Vagina (tissue), 2 donors: ENCODE data around the gene TMPRSS7. TPM values are rescaled to one million over a fixed set of nuclear protein-coding genes. Genes with fewer than 3 reads are reported as not detected.

Source experiments
- DNase-seq, 2 donors: peaks; one replicate each; pipeline ENCODE4 v3.0.0-alpha.2; 2017; ENCODE audit errors: extremely low spot score in 2 of 2
- H3K27ac ChIP-seq: fragments of 200-600 bp; sonication (generic); one replicate; pipeline ENCODE4 v1.5.1; 2019
- H3K27me3 ChIP-seq: fragments of 200-600 bp; sonication (generic); one replicate; pipeline ENCODE4 v1.5.1; 2019
- H3K36me3 ChIP-seq, 2 donors: fragments of 200-600 bp; sonication (generic); one replicate each; pipeline ENCODE4 v1.5.1; 2017 to 2019
- H3K4me1 ChIP-seq: fragments of 200-600 bp; sonication (generic); one replicate; pipeline ENCODE4 v1.5.1; 2019
- H3K4me3 ChIP-seq, 2 donors: fragments of 200-600 bp; sonication (generic); 1 replicate in 1 of 2; 2 replicates in 1 of 2; pipeline ENCODE4 v1.5.1; 2016 to 2019
- H3K9me3 ChIP-seq: fragments of 200-600 bp; sonication (generic); one replicate; pipeline ENCODE4 v1.5.1; 2019
- POLR2A ChIP-seq, 2 donors: fragments of 450-650 bp; IDR thresholded peaks; one replicate each; pipeline ENCODE4 v1.6.1; 2017; ENCODE audit warnings: antibody characterized with exemption in 2 of 2, mild to moderate bottlenecking in 2 of 2, moderate library complexity in 2 of 2
- POLR2AphosphoS5 ChIP-seq, 2 donors: sonication (generic); formaldehyde crosslinking; IDR thresholded peaks; one replicate each; pipeline ENCODE4 v1.9.0; 2017; ENCODE audit warnings: antibody characterized with exemption in 2 of 2, mild to moderate bottlenecking in 2 of 2, low read depth in 1 of 2; ENCODE audit not compliant: insufficient read depth in 1 of 2
- intact Hi-C: fragments of 100-400 bp; cut with DNase I; formaldehyde crosslinking; loops from one replicate; pipeline ENCODE4 v1.15.1; 2023
- total RNA-seq: library from RNA; depleted of rRNA; stranded (reverse); fragments of >200 nt; gene quantifications from one replicate; pipeline ENCODE4 v1.2.3, GENCODE V29; 2016
- TF ChIP-seq, protein P1 (sequence below), 3 experiments: fragments of 450-650 bp in 2 of 3; fragments of 200-600 bp in 1 of 3; sonication (generic) in 1 of 3; IDR thresholded peaks; one replicate each; pipeline ENCODE4 v1.5.1; 2017 to 2019; ENCODE audit warnings: antibody characterized with exemption in 3 of 3, mild to moderate bottlenecking in 2 of 3, moderate library complexity in 2 of 3

TMPRSS7 gene
- total RNA-seq, 1 donor from 2014 or later: not detected

DNA sequence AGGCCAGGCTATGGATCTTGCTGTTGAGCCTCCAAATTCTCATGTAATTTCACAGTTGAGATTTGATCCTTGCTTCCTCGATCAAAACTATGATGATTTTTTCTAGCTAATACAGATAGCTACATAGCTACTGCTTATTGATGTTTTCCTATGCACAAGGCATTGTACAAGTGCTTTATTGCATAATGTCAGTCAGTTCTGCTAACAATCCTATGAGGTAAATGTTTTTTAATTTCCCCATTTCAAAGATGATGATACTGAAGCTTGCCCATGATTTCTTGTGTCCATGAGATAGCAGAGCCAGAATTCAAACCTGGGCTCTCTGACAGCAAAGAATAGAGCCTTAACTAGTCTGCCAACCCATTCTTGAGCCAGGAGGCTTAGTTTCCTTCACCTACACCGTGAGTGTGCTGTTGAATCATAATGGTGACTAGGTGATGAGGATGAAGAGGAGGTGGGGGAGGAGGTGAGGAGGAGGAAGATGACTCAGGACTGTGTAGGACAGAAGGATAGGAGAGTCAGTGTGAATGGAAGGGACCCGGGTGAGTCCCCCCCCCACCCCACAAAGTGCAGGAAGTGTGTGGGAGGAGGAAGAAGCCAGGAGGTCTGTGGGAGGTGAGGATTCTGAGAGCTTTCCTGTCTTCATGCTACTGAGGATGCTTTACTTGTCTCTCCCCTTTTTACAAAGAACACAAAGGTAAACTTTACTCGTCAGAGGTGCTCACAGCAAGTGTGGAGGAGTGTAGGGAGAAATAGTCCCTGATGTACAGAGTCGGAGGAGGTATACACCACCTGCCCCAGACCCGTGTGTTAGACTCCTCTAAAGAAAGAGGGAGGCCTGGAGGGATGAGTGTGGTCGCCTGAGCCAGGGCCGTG, 32.2 kb upstream of the TMPRSS7 start:
- DNase-seq: no peak
- TF ChIP-seq POLR2AphosphoS5 (IDR thresholded peaks at IDR 0.05; ENCODE audit: insufficient read depth in 1 of 2, low read depth in 1 of 2): no peak
- TF ChIP-seq, protein P1, sequence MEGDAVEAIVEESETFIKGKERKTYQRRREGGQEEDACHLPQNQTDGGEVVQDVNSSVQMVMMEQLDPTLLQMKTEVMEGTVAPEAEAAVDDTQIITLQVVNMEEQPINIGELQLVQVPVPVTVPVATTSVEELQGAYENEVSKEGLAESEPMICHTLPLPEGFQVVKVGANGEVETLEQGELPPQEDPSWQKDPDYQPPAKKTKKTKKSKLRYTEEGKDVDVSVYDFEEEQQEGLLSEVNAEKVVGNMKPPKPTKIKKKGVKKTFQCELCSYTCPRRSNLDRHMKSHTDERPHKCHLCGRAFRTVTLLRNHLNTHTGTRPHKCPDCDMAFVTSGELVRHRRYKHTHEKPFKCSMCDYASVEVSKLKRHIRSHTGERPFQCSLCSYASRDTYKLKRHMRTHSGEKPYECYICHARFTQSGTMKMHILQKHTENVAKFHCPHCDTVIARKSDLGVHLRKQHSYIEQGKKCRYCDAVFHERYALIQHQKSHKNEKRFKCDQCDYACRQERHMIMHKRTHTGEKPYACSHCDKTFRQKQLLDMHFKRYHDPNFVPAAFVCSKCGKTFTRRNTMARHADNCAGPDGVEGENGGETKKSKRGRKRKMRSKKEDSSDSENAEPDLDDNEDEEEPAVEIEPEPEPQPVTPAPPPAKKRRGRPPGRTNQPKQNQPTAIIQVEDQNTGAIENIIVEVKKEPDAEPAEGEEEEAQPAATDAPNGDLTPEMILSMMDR (IDR thresholded peaks at IDR 0.05): no peak
- no peak for TF ChIP-seq POLR2A (IDR thresholded peaks at IDR 0.05)
- intact Hi-C loops: no loop called here

DNA sequence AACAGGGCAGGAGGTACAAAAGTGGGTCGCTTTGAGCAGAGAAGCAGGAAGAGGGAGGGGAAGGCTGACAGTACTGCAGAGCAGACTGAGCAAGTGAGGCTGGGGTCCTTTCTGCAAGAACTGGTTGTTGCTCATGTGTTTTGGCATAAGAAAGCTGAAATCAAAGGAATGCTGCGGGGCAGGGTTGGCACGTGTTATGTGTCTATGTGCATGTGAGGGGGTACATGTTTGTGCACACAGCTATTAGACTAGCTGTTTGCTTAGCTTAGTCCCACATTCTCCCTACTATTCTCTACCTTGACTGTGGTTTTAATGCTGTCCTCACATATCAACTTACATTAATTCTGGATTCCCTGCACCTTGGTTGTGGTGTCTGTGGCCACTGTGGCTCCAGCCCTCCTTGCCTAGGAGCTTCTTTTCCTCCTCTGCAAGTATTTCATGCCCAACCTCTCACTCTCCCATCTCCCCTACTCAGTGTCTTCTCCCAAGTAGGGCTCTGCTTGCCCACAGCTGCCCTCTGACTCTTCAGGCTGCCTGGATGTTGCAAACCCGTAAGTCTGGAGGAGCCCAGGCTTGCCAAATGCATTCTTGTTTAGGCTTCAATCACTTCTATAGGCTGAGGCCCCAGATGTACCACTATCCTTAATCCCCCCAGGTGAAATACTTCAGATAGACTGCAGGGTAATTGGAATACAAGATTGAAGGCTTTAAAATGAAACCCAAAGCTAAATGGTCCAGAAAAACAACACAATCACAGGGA, 31.0 kb upstream of the TMPRSS7 start:
- no peak for DNase-seq
- intact Hi-C loops: no loop called here
- Histone ChIP-seq H3K4me3 (no peak overlapping the region), H3K9me3 (no peaks in the 10 kb centered on the region), H3K36me3 (no peaks in the 10 kb centered on the region), H3K27me3 (no peaks in the 10 kb centered on the region), H3K27ac (no peak overlapping the region), H3K4me1 (peaks cover 10% of the 10 kb centered on the region)
- TF ChIP-seq, protein P1 (IDR thresholded peaks at IDR 0.05): no peak
- no peak for TF ChIP-seq POLR2AphosphoS5 (IDR thresholded peaks at IDR 0.05; ENCODE audit: insufficient read depth in 1 of 2, low read depth in 1 of 2)
- no peak for TF ChIP-seq POLR2A (IDR thresholded peaks at IDR 0.05)

More for the DNA sequence above, 32.2 kb upstream of the TMPRSS7 start:
- Histone ChIP-seq H3K27ac (no peak overlapping the region), H3K27me3 (no peaks in the 10 kb centered on the region), H3K36me3 (no peaks in the 10 kb centered on the region), H3K4me3 (no peak overlapping the region), H3K4me1 (peaks cover 12% of the 10 kb centered on the region), H3K9me3 (no peaks in the 10 kb centered on the region)

DNA sequence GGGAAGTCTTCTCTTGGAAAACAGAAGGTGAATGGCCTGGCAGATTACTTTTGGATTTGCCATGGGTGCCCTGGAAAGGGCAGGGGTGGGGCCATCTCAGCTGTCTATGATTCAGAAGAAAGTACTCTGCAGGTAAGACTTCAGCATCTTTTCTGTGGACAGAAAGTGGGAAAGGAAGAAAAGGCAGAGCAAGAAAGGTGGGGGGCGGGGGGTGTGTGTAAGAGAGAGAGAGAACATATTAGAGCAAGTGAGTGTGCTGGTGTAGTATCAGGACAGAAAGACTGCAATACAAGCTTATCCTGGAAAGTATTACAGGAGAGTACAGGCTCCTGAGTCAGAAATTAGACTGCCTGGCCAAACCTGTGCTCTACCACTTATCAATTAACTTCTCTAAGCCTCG, 30.3 kb upstream of the TMPRSS7 start:
- H3K27ac ChIP-seq: no peak overlapping the region
- TF ChIP-seq POLR2A (IDR thresholded peaks at IDR 0.05) (no peak), POLR2AphosphoS5 (IDR thresholded peaks at IDR 0.05; ENCODE audit: insufficient read depth in 1 of 2, low read depth in 1 of 2) (no peak)
- TF ChIP-seq, protein P1 (IDR thresholded peaks at IDR 0.05): no peak
- no peaks in the 10 kb centered on the region for H3K27me3 ChIP-seq
- intact Hi-C loops: no loop called here
- peaks cover 4% of the 10 kb centered on the region for H3K4me1 ChIP-seq
- H3K4me3 ChIP-seq: no peak overlapping the region
- H3K9me3 ChIP-seq: no peaks in the 10 kb centered on the region
- no peaks in the 10 kb centered on the region for H3K36me3 ChIP-seq
- DNase-seq: no peak

DNA sequence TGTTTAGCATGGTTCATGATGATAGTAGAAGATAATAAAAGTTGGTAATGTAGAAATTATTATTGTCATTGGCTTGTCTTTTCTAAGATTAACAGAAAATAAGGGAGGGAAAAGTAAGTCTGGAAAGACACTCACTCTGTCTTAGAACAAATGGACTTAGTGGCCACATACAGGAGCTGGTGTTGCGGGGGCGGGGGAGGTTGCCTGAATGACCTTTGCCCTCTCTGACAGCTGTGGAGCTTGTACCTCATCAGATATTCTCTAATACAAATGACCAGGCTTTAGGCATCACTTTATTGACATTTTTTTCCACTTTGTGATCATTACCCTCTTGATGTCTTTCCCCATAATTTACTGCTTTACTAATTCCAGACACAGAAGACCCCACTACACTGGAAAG, 29.9 kb upstream of the TMPRSS7 start:
- Histone ChIP-seq H3K27me3 (no peaks in the 10 kb centered on the region), H3K4me3 (no peak overlapping the region), H3K36me3 (no peaks in the 10 kb centered on the region), H3K9me3 (no peaks in the 10 kb centered on the region), H3K4me1 (no peaks in the 10 kb centered on the region), H3K27ac (no peak overlapping the region)
- no peak for DNase-seq
- TF ChIP-seq POLR2A (IDR thresholded peaks at IDR 0.05): no peak
- TF ChIP-seq, protein P1 (IDR thresholded peaks at IDR 0.05): no peak
- no peak for TF ChIP-seq POLR2AphosphoS5 (IDR thresholded peaks at IDR 0.05; ENCODE audit: insufficient read depth in 1 of 2, low read depth in 1 of 2)
- intact Hi-C loops: no loop called here
